B cell (primary cell): ENCODE measurements around the gene MED16.

Experiments used
- CTCF ChIP-seq: fragments of 200-600 bp; IDR thresholded peaks from one replicate; pipeline ENCODE4 v1.8.0; 2022; ENCODE audit warnings: antibody characterized with exemption, mild to moderate bottlenecking
- EZH2 ChIP-seq: IDR thresholded peaks from 2 replicates; pipeline ENCODE4 v1.6.1; 2012; ENCODE audit warnings: borderline replicate concordance, low read depth, mild to moderate bottlenecking, moderate library complexity, low read length; ENCODE audit not compliant: insufficient read depth, poor library complexity, severe bottlenecking

- TF ChIP-seq CTCF (no peak), EZH2 (no peak)
Observed at GRCh38 chr19:866769-867300, 26.2 kb downstream of the MED16 start.
